GM12873 (cell line): ENCODE data around the gene TBC1D16.

Experiments used
- TF ChIP-seq, protein P1 (sequence below): IDR thresholded peaks from 2 replicates; pipeline ENCODE4 v1.5.1; 2012; ENCODE audit warnings: low read depth, mild to moderate bottlenecking, moderate library complexity, low read length, control low read depth; ENCODE audit not compliant: insufficient read depth; ENCODE audit errors: missing control alignments

Gene TBC1D16

GRCh38 chr17:79939094-79939435, 96.6 kb downstream of the TBC1D16 start:
- TF ChIP-seq, protein P1, sequence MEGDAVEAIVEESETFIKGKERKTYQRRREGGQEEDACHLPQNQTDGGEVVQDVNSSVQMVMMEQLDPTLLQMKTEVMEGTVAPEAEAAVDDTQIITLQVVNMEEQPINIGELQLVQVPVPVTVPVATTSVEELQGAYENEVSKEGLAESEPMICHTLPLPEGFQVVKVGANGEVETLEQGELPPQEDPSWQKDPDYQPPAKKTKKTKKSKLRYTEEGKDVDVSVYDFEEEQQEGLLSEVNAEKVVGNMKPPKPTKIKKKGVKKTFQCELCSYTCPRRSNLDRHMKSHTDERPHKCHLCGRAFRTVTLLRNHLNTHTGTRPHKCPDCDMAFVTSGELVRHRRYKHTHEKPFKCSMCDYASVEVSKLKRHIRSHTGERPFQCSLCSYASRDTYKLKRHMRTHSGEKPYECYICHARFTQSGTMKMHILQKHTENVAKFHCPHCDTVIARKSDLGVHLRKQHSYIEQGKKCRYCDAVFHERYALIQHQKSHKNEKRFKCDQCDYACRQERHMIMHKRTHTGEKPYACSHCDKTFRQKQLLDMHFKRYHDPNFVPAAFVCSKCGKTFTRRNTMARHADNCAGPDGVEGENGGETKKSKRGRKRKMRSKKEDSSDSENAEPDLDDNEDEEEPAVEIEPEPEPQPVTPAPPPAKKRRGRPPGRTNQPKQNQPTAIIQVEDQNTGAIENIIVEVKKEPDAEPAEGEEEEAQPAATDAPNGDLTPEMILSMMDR: no peak

DNA sequence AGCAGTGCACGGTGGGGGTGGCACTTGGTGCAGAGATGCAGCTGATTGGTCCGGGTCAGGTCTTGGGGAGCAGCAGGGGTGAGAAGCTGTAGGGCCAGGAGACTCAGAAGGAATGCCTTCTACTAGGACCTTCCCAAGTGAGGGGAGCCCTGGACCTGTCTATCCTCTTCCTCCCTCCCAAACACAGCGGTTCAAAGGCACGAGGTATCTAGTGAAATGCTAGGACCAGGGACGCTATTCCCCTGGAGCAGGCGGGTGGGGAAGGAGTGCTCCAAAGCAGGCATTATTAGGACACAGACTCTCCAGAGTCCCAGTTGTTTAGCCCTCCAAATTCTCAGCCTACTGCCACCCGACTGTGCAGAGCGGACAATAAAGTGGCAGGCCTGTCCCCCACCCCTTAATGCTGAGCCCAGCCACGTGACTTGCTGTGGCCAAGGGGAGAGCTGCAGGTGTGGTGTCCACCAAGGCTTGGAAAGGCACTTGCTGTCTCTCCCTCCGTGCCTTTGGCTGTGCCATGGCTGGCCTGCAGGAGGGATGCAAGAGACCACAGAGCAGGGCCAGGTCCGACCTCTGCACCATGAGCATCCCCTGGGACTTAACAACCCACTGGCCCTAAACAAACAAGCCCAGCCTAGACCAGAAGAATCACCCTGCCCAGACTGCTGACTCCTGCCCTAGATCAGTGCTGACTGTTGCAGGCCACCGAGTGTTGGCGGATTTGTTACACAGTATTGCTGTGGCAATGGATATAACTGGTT, 97.2 kb downstream of the TBC1D16 start:
- TF ChIP-seq, protein P1: no peak

DNA sequence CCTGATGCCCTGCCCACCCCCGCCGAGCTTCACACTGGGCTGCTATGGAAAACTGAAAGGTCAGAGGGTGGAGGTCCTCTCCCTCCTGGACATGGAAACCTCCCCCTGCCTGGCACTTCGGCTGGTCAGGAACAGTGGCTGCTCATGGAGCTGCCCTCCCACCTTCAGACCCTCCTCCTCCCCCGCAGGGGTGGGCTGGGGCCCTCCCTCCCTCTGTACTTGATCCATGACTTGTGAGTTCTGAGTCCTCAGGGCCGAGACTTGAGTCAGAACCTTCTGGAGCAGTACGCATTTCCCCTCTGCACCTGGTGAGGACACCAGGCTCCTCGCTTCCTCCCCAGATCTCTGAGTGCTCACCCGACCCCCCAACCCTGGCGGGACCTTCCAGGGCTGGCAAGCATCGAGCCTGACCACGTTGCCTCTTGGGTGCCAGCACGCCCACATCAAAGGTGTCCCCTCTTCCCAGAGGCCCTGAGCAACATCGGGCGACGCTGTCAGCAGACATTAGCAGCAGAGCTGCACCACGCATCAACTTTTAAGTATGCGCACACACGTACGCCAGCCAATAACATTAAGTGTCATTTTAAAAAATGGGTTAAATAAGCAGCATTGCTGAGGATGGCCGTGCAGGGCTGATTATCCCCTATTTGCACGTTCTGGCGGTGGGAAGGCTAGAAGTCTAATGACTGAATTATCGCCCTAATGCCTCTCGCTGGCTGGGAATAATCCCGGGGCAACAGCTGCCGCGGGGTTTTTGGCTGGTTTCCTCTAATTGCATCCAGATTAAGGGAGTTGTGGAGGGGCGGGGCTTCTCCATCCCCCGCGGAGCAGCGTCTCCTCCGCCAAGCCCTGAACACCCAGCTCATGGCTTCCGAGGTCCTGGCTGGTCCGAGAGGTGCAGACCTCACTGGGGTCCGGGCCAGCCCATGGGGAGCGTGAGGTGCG, 98.0 kb downstream of the TBC1D16 start:
- TF ChIP-seq, protein P1: no peak

DNA sequence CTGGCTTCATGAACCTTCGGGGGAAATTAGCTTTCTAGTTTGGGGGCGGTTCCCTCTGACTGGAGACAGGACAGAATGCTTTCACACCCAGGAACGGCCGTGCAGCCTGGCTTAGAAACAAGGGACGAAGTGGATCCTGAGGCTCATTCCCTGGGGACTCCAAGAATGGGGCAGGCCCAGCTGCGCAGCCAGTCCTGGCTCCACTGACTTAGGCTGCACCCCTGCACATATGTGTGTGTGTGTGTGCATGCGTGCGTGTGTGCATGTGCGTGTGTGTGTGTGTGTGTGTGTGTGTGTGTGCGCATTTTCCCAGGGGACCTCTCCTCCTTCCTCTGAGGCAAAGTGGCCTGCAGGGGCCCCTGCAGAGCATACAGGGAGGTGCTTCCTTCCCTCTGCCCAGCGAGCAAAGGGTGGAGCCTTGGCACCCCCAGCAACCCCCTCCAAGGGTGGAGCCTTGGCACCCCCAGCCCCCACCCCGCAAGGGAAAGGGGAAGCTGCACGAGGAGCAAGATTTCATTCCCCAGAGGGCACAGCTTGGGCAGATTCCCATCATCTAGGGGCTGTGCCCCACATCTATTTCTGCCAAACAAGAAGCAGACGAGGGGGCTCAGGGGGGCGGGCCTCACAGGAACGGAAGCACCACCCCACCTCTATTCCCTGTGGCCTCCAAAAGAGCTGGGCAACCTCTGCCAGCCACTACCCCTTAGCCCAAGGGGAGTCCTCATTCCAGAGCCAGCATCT, 98.9 kb downstream of the TBC1D16 start:
- TF ChIP-seq, protein P1: no peak

DNA sequence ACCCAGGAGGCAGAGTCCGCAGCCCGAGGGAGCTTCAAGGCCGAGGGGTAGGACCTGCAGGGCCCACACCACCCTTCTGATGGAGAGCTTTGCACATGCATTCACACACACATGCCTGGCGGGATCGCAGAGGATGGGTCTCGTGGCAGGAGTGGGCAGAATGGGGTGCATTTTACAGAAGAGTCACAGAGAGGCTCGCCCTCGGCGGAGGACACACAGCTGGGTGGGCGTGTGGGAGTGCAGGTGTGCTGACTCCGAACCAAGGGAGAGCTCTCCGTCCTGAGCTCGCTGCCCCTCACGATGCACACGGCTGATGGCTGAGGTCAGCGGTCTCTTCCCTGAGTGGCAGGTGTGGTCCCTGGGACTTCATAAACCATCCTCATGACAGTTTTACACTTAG, 99.6 kb downstream of the TBC1D16 start:
- TF ChIP-seq, protein P1: no peak

DNA sequence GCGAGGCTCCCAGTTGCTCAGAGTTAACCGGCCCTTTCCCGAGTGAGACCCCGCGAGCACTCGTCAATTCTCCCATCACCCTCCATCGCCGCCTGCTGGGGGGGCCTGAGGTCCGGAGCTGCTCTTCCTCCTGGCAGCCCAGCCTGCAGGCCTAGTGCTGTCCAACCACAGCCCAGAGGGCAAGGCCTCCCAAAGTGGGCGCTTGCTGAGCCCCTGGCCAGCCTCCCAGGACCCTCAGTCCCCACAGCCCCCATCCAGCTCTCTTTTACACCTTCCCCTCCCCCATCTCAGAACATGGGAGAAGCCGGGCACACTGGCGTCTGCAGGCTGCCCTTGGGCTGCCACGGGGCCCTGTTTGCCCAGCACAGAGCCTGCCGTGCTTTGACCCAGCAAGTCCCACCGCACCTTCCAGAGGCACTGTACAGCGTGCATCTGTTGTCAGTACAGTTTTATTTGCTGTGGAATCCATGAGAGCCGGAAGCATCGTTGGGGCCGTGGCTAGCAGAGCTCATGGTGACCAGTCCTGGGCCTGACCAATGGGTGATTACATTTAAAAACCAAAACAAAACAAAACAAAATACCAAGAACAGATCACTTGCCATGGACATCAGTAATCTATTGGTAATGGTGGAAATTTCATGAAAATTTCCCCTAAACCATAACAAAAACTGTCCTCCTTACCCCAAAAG, 100.3 kb downstream of the TBC1D16 start:
- TF ChIP-seq, protein P1: no peak
